GM21515 (cell line): ENCODE data around the gene TXNL4B.

Experiments
- ATAC-seq: cut with Tn5 transposase; IDR thresholded peaks from one replicate; pipeline ENCODE4 v1.9.1; 2021; ENCODE audit not compliant: unreplicated experiment

Gene TXNL4B

GRCh38 chr16:72093448-72094265 is at the start of gene TXNL4B, which contains the start of gene DHX38:
TSS of gene TXNL4B (minus strand) at chr16:72093620. CDS start at chr16:72090749, 2,871 bp downstream.
TSS of gene DHX38 (plus strand) at chr16:72093847. CDS start at chr16:72096158, 2,311 bp downstream.
- ATAC-seq: peak; percentile 98

DNA sequence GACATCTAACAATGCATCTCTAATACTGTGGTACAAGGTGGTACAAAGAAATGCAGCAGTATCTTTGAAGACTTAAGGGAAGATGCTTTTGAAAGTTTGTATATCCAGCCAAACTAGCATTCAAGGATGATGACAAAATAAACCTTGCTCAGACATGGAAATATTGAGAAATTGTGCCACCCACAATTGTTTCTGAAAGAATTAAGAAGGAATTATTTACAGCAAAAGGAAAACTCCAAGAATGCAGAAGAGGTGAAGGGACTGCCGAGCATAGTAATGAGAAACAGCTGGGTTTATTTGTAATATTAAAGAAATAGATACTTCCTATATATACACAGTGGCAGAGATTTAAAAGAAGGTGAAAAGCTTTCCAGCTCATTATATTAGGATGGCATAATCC is 49.1 kb upstream of the TXNL4B start:
- no peak for ATAC-seq

- no peak for ATAC-seq
Measured at GRCh38 chr16:72139908-72140307, 46.5 kb upstream of the TXNL4B start.

- ATAC-seq: no peak
Measured at GRCh38 chr16:72138064-72138572, 44.7 kb upstream of the TXNL4B start.

GRCh38 chr16:72137380-72138063 is 44.1 kb upstream of the TXNL4B start:
- ATAC-seq: no peak

DNA sequence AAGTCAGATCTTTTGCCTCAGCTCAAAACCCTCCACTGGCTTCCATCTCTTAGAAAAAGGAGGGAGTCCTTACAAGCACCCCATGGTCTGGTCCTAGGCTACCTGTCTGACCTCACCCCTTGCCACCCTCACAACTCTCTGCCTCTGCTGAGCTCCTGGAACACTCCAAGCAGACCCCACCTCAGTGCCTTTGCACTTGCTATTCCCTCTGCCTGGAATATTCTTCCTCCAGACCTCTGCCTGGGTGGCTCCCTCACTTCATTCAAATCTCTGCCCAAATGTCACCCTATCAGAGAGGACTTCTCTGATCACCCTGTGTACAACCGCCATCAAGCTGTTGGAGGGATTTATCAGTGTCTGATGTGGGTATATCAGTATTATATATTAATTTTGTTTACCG is 41.1 kb upstream of the TXNL4B start:
- ATAC-seq: no peak

GRCh38 chr16:72132726-72133125 is 39.3 kb upstream of the TXNL4B start:
- no peak for ATAC-seq

GRCh38 chr16:72131036-72131435 is 37.6 kb upstream of the TXNL4B start:
- ATAC-seq: no peak

- no peak for ATAC-seq
Measured at GRCh38 chr16:72129976-72130656, 36.7 kb upstream of the TXNL4B start.

GRCh38 chr16:72128701-72129100 is 35.3 kb upstream of the TXNL4B start:
- no peak for ATAC-seq

DNA sequence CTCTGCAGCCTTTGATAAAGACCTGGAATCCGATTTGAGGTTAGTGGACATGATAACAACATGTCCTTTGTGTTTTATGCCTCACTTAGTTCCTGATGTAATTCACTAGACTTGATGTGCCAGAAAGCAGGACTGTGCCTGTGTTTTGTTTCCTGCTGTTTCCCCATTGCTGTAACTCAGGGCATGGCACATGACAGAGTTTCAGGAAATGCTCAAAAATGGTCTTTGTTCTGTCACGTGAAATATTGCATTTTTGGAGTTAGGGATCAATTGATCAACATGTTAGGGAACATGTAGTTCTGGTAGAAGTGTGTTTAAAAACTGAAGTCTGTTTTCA is 33.0 kb upstream of the TXNL4B start:
- no peak for ATAC-seq

DNA sequence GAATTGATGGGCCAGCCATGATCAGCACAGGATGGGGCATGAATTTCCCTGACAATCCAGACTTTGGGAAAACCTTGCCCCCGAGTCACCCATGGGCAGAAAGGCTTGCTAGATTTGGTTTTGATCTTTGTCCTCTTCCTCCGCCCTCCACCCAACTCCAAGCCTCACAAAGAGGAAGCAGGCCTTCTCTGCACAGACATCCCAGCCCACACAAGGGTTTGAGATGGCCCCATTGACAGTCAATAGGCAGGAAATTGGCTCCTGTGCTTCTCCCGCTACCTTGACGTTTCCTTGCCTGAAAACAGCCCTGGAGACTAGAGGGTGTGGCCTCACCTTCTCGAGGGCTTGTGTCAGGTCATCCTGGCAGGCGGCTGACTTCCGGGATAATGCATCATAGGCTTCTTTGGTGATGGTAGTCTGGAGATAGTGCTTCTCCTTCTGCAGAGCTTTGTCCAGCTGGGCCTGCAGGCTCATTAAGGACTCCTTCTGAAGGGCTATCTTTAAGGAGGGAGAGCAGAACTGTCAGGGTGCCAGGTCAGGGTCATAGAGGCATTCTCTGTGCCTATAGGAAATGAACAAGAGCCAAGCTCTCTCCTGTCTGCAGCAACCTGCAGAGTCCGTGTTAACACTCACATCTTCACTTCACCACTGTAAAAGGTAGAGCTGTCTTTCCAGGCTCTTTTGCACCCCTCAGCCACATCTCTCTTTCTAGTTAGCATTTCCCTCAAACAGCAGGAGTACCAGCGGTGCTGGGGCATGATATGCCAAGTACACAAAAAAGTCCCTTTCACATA is 32.4 kb upstream of the TXNL4B start:
- ATAC-seq: no peak

- ATAC-seq: peak; percentile 68
Measured at GRCh38 chr16:72124761-72125634, 31.6 kb upstream of the TXNL4B start.

- ATAC-seq: no peak
Measured at GRCh38 chr16:72124148-72124547, 30.7 kb upstream of the TXNL4B start.

DNA sequence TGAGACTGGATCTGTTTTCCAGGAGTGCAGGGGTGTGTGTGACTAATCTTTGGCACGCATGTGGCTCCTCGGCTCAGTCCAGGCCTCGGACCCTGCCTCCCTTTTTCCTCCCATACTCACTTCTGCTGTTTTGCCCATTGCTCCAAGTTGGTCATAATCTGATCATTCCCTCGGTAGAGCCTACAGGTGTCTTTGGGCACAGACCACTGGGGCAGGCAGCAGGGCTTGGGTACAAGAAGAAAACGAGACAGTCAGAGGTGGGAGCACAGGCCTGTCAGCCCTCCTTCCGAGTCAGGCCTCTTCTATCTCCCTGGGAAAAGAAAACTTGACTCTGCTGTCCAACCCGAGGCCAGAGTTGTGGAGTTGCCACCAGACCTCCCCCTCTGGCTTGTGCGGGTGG is 30.0 kb upstream of the TXNL4B start:
- ATAC-seq: no peak

DNA sequence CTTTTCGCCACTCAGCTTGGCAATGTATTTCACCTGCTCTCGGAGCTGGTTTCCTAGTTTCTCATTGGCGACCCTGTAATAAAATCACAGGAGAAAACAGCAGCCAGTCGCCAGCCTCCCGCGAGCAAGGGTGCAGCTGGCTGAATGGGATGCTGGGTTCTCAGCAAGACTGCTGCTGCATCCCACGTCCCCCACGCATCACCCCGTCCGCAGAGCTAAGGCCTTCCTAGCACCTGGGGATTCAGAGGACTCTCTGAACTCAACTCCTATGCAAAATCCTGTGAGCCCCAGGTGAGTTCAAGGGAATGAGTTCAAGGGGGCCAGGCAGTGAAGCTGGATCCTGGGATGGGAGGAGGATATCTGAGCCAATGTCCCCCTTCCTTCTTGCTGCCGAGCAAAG is 29.5 kb upstream of the TXNL4B start:
- ATAC-seq: no peak

DNA sequence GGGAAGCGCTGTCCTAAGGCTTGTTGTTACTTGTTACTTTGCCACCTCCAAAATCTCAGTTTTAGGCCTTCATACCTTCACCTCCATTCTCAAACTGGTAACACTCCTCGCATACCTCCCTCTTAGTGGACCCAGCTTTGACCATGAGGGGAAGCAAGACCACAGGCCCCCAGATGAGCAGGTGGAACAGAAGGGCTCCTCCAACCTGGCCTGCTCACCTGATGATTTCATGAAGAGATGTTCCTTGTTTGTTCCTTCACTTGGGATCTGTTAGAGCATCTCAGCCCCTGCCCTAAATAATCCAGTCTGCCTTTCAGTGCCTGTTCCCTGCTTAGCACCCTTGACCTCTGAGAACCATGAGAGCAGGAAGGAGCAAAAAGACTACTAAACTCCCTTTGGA is 28.9 kb upstream of the TXNL4B start:
- no peak for ATAC-seq

- ATAC-seq: no peak
Measured at GRCh38 chr16:72120026-72120425, 26.6 kb upstream of the TXNL4B start.

- ATAC-seq: no peak
Measured at GRCh38 chr16:72113616-72113945, 20.2 kb upstream of the TXNL4B start.
